Kidney (tissue), 22 donors: Measurements from ENCODE around the gene GHSR. TPM values are rescaled to one million over a fixed set of nuclear protein-coding genes. Genes with fewer than 3 reads are reported as not detected.
"Not testable (repeated sequence)": the region's sequence is repeated elsewhere in the genome, so short reads cannot be mapped to it uniquely, and the experiment has no call there.

Experiments
- DNase-seq, 5 donors: peaks; one replicate each; pipeline ENCODE4 v3.0.0-alpha.2; 2013 to 2020
- FAIRE-seq: peaks from 2 replicates; lab custom pipeline; 2012; peaks lifted over from hg19 to GRCh38; lab: Jason Lieb, UNC
- H3K27ac ChIP-seq, 2 donors: one replicate each; pipeline ENCODE4 v1.7.0; 2013; ENCODE audit warnings: low read depth in 2 of 2, low read length in 2 of 2, inconsistent platforms in 1 of 2
- H3K27me3 ChIP-seq: one replicate; pipeline ENCODE4 v1.7.1; 2013; ENCODE audit warnings: low read length, inconsistent platforms; ENCODE audit not compliant: control insufficient read depth, insufficient read depth
- H3K36me3 ChIP-seq, 3 donors: one replicate each; pipeline versions ENCODE4 v1.7.0 to v1.7.1; 2013; ENCODE audit warnings: low read length in 3 of 3, control low read depth in 1 of 3, inconsistent platforms in 1 of 3; ENCODE audit not compliant: insufficient read depth in 3 of 3, control insufficient read depth in 2 of 3
- H3K4me1 ChIP-seq, 3 donors: one replicate each; pipeline versions ENCODE4 v1.7.0 to v1.7.1; 2013; ENCODE audit warnings: low read length in 3 of 3, inconsistent platforms in 1 of 3, low read depth in 1 of 3; ENCODE audit not compliant: control insufficient read depth in 2 of 3, insufficient read depth in 2 of 3
- H3K4me3 ChIP-seq, 3 donors: one replicate each; pipeline versions ENCODE4 v1.7.0 to v1.8.1; 2013; ENCODE audit warnings: low read length in 3 of 3, control low read depth in 1 of 3, inconsistent platforms in 1 of 3
- H3K9ac ChIP-seq, 3 donors: one replicate each; pipeline versions ENCODE4 v1.7.0 to v1.7.1; 2013; ENCODE audit warnings: low read length in 3 of 3, control low read depth in 1 of 3, inconsistent platforms in 1 of 3
- H3K9me3 ChIP-seq, 3 donors: one replicate each; pipeline versions ENCODE4 v1.7.0 to v1.7.1; 2013; ENCODE audit warnings: low read length in 3 of 3, control low read depth in 1 of 3, inconsistent platforms in 1 of 3; ENCODE audit not compliant: control insufficient read depth in 2 of 3, insufficient read depth in 1 of 3
- intact Hi-C: fragments of 100-400 bp; cut with DNase I; formaldehyde crosslinking; loops from one replicate; pipeline ENCODE4 v1.11.1; 2022
- long read RNA-seq, 10 donors: library from polyadenylated mRNA in 1 of 10; unstranded in 1 of 10; transcript quantifications; one replicate each; pipeline ENCODE4 v2.0.0 and lab custom pipeline, GENCODE V29; 2021 to 2026
- polyA plus RNA-seq: library from polyadenylated mRNA; stranded (reverse); fragments of 350-450 nt; fragmentation: Illumina TruSeq; extraction: RNeasy Lipid Tissue Mini Kit (QIAGEN cat#74804); gene quantifications from one replicate; pipeline ENCODE4 v1.2.3, GENCODE V29; 2014; ENCODE audit warnings: low read depth, low replicate concordance; ENCODE audit not compliant: insufficient read depth
- total RNA-seq: library from RNA; stranded (reverse); fragmentation: NEBNext Ultra II Directional; extraction: Animal tissue kit (Norgen Biotek cat#: 25700); gene quantifications from one replicate; pipeline ENCODE4 v1.2.1, GENCODE V29; 2021
- TF ChIP-seq, protein P1 (sequence below): IDR thresholded peaks from 3 replicates; pipeline ENCODE4 v1.5.1; 2012; ENCODE audit warnings: mild to moderate bottlenecking, moderate library complexity, borderline replicate concordance; ENCODE audit not compliant: insufficient read depth; ENCODE audit errors: extremely low read depth
- donor health status: control.
- donor health status: control.
- donor health status: control.
- donor health status: control.
- donor health status: control.
- donor health status: DM: yes; HTN: yes; CAD: no.
- donor health status: Normal renal cell carcinoma (clear cell type).

Gene GHSR, protein sequence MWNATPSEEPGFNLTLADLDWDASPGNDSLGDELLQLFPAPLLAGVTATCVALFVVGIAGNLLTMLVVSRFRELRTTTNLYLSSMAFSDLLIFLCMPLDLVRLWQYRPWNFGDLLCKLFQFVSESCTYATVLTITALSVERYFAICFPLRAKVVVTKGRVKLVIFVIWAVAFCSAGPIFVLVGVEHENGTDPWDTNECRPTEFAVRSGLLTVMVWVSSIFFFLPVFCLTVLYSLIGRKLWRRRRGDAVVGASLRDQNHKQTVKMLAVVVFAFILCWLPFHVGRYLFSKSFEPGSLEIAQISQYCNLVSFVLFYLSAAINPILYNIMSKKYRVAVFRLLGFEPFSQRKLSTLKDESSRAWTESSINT
- not detected for total RNA-seq
- not detected for polyA plus RNA-seq
- long read RNA-seq, donor 1: 0 reads
- long read RNA-seq, donor 2: 0 reads
- long read RNA-seq, donor 3: 0 reads
- long read RNA-seq, donor 4: 0 reads
- long read RNA-seq, donor 5: 0 reads
- long read RNA-seq, donor 6: 0 reads
- long read RNA-seq, donor 7: 0 reads
- long read RNA-seq, donor 8: 0 reads
- long read RNA-seq, donor 9: 0 reads
- long read RNA-seq, donor 10: 0 reads

DNA sequence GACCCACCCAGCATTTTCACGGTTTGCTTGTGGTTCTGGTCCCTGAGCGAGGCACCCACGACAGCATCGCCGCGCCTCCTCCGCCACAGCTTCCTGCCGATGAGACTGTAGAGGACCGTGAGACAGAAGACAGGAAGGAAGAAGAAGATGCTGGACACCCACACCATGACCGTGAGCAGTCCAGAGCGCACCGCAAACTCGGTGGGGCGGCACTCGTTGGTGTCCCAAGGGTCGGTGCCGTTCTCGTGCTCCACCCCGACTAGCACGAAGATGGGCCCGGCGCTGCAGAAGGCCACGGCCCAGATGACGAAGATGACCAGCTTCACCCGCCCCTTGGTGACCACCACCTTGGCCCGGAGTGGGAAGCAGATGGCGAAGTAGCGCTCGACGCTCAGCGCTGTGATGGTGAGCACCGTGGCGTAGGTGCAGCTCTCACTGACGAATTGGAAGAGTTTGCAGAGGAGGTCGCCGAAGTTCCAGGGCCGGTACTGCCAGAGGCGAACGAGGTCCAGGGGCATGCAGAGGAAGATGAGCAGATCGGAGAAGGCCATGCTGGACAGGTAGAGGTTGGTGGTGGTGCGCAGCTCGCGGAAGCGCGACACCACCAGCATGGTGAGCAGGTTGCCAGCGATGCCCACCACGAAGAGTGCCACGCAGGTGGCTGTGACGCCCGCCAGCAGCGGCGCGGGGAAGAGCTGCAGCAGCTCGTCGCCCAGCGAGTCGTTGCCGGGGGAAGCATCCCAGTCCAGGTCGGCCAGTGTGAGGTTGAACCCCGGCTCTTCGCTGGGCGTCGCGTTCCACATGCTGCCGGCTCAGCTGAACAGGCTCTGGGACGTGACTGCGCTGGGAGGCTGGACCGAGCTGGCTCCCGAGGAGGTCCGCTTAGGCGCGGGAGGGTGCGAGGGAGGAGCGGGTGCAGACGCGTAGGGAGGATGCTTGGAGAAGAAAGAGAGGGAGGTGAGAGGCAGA lies at the start of gene GHSR:
Gene GHSR (minus strand): TSS at position 846 of the 969 bp plus-strand sequence. CDS start 43 bp downstream, at position 803.
- TF ChIP-seq, protein P1, sequence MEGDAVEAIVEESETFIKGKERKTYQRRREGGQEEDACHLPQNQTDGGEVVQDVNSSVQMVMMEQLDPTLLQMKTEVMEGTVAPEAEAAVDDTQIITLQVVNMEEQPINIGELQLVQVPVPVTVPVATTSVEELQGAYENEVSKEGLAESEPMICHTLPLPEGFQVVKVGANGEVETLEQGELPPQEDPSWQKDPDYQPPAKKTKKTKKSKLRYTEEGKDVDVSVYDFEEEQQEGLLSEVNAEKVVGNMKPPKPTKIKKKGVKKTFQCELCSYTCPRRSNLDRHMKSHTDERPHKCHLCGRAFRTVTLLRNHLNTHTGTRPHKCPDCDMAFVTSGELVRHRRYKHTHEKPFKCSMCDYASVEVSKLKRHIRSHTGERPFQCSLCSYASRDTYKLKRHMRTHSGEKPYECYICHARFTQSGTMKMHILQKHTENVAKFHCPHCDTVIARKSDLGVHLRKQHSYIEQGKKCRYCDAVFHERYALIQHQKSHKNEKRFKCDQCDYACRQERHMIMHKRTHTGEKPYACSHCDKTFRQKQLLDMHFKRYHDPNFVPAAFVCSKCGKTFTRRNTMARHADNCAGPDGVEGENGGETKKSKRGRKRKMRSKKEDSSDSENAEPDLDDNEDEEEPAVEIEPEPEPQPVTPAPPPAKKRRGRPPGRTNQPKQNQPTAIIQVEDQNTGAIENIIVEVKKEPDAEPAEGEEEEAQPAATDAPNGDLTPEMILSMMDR: no peak
- intact Hi-C loops: no loop called here
- DNase-seq: peak in 1 of 5 donors; percentile 56

DNA sequence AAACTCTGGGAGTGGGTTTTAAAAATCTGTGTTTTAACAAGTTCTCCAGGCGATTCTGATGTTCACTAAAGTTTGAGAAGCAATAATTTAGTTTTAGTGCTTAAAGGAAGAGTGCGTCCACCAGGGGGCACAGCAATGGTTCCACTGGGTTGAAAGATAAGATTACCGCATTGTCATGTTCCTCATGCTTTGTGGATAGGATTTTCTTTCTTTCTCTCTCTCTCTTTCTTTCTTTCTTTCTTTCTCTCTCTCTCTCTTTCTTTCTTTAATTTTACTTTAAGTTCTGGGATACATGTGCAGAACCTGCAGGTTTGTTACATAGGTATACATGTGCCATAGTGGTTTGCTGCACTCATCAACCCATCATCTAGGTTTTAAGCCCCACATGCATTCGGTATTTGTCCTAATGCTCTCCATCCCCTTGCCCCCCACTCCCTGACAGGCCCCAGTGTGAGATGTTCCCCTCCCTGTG lies 42.0 kb upstream of the GHSR start:
- intact Hi-C loops: loop anchor here (10.0 kb wide), 1 partner anchor 105 kb away; no protein-coding TSS in a partner anchor
- not testable (repeated sequence) for H3K4me3 ChIP-seq, H3K36me3 ChIP-seq, H3K9me3 ChIP-seq, H3K9ac ChIP-seq, H3K27ac ChIP-seq, H3K4me1 ChIP-seq, H3K27me3 ChIP-seq
- peak in 4 of 5 donors; percentile 48 to 82 (median 63) for DNase-seq
- TF ChIP-seq, protein P1: peak; percentile 86
- FAIRE-seq: peak; percentile 81

More for the DNA sequence above, at the start of gene GHSR:
- Histone ChIP-seq H3K27me3 (peaks cover 34% of the 10 kb centered on the region), H3K9me3 (no peaks in the 10 kb centered on the region), H3K36me3 (no peaks in the 10 kb centered on the region), H3K4me3 (no peak within 1 kb of the TSS), H3K27ac (no peak within 1 kb of the TSS), H3K4me1 (peaks cover 0 to 14% (median 0%) of the 10 kb centered on the region in 3 donors), H3K9ac (no peak within 1 kb of the TSS)
- no peak for FAIRE-seq

DNA sequence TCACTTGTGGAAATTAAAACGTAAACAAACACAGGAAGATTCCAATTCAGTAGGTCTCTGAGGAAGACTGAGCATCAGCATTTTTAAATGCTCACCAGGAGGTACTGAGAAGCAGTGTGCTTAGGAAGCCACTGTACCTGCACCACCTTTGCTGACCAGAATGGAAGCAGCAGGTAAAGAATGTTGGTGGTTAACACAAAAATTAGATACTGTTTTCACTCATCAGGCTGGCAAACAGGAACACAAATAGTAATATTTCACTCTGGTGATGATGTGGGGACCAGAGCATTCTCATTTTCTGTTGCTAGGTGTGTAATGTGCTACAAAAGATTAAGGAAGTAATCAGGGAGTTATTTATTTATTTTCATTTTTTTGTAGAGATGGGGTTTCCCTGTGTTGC lies 29.9 kb upstream of the GHSR start:
- no peak overlapping the region for H3K27ac ChIP-seq
- no peaks in the 10 kb centered on the region for H3K36me3 ChIP-seq
- no peaks in the 10 kb centered on the region for H3K27me3 ChIP-seq
- TF ChIP-seq, protein P1: no peak
- intact Hi-C loops: no loop called here
- no peak overlapping the region for H3K9ac ChIP-seq
- FAIRE-seq: no peak
- H3K4me1 ChIP-seq: no peaks in the 10 kb centered on the region
- no peaks in the 10 kb centered on the region for H3K9me3 ChIP-seq
- no peak overlapping the region for H3K4me3 ChIP-seq
- DNase-seq: no peak
